Left kidney (tissue), 2 donors: ENCODE measurements around the gene NCKAP5. TPM values are rescaled to one million over a fixed set of nuclear protein-coding genes. Genes with fewer than 3 reads are reported as not detected.
"Not testable (repeated sequence)": the region's sequence is repeated elsewhere in the genome, so short reads cannot be mapped to it uniquely, and the experiment has no call there.

Experiments used
- DNase-seq: peaks from one replicate; pipeline ENCODE4 v3.0.0-alpha.2; 2013
- polyA plus RNA-seq: library from polyadenylated mRNA; unstranded; fragments of 120-200 nt; gene quantifications from one replicate; pipeline ENCODE4 v1.2.1, GENCODE V29; 2013; ENCODE audit not compliant: insufficient read length

The NCKAP5 gene
- polyA plus RNA-seq, 1 donor, result 10.1 TPM

DNA sequence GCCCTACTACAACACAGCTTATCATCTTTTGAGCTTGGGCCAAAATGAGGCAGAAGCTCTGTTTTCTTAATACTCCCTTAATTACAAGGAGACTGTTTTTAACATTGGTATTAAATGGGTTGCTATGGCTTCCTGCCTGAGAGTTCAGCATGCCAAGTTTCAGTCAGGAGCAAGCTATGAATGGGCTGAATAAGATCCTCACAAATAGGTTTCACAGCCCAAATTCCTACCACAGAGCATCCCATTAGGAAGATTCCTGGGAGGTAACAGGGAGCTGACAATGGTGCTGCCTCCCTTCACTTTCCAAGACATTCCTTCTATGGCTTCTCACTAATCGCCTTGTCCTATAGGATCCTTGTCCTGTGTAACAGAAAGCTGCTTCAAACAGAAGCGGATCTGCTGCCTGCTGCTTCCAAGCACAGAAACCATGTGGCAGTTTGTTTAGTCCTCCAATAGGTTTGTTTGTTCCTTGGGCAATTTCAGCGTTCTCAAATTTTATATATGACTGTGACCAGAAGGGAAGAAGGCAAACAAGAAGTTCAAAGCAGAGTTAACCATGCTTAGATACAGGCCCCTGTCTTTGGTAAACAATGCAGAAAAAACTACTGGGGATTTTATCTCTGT, 70.9 kb downstream of the NCKAP5 start:
- DNase-seq, result no peak

DNA sequence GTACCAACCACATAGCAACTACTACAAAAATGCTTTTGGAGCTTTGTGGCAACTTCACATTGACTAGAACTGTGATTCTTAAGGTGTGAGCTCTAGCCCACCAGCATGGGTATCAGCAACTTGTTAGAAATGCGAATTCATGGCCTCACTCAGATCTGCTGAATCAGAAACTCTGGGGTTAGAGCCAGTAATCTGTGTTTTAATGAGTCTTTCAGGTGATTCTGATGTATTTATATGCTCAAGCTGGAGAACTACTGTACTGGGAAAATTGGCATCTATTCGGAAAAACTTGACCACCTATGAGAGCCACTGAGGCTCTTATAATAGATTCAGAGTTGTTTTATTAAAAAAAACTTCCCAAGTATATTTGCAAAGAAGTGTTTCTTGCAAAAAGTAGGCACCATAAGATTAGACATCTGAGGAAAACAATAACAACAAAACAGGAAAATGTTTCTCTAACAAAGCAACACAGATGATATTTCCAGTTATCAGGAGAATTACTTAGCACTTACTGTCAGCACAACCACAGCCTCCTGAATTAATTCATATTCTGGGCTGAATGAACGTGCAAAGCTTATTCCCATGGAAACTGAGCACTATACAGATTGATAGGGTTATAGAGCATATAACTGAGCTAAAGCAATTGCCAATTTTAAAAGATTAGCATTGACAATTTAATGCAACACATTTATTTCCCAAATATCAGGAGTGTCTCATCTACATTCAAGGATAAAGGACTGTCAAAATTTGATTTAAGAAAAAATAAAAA, 71.6 kb downstream of the NCKAP5 start:
- no peak for DNase-seq

DNA sequence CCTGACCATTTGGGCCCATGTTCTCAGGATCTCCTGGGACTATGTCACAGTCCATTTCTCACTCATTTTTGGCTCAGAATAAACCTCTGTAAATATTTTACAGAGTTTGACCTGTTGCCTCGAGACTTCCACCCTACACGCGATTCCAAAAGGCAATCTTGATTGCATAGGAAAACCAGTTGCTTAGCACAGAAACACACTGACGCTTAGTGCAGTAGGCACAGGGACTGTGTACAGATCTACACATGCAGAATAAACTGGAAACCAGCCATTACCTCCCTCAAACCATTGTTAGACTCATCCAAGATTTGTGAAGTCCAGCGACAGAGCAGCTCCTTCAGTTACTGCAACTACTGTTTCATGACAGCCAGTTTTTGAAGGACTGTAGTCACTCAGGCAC, 73.0 kb downstream of the NCKAP5 start:
- DNase-seq, result no peak

DNA sequence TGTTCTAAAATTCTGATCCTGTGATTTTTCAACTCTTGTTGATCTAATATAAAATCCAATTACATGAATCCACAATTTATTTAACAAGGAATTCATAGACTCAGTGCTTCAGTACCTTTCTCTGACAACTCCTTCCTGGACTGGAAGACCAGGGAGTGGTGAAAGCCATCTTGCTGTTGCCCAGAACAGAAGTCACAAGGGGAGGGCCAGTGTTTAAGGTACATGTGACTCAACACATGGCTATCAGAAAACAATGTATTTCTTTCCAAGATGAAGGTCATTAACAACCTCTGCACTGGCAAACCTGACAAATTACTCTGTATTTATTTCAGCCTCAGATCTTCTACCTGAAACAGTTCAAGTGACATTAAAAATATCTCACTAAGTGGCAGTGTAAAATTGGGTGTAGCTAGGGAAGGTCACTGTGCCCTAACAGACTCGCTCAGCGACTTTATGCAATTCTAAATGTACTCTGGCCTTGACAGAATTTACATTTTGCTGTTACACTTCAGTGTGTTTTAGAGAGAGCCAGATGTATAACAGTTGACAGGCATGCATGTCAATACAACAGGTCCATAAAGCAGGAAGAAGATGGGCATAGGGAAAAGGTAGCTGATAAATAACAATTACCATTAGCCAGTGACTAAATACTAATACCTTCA, 75.4 kb downstream of the NCKAP5 start:
- no peak for DNase-seq

DNA sequence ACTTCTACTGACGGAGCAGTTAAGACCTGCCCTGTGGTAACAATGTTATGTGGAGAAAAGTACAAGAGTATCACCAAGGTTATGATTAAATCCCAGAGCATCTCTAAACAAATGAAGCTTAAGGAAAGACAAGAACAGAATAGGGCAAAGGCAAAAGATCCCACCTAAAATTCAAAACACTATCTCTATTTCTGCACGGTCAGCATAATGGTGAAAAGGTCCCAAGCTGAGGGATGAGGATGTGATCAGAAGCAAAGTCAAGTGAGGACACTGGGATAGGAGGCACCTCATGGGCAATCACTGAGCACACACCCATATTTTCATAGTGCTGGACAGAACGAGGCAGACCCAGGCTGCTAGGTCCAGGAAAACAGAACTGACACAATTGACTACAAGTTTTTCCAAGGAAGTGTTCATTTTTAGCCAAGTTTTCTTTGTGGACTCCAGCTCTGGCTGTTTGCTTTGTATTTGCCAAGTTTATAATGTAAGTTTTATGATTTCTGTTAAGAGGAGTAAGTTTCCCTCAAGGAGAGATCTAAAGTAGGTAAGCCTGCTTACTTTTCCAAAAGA, 77.8 kb downstream of the NCKAP5 start:
- DNase-seq, result no peak

DNA sequence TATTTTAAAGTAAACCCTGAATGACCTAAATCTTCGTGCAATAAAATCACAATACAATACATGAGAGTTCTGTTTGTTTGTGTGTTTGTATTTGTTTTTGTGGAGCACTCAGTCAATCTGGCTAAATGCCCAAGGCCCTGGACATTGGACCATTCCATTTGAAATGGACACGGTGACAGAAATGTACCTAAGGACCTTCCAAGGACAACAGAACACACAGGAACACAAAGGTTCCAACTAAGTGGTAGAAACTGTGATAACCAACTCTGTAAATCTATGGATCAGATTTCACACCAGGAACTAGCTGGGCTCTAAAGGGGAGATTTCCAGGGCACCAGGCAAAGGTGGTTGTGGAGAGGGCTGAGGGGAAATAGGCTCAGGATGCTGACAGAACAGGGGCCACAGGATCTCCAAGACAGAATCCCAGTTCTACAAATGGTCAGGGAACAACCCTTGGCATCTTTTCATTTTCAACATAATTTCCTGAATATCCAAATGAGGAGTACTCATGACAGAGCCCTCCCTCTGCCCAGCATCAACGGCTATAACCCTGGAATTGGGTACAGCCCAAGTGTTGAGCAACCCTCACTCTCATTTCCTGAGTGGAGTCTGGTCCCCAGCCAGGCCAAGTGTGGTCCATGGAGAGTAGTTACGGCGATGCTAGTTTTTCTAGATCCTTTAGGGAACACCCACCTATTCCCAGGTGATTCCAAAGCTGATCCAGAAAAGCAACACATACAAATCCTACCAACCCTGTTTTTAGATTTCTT, 78.4 kb downstream of the NCKAP5 start:
- no peak for DNase-seq

DNA sequence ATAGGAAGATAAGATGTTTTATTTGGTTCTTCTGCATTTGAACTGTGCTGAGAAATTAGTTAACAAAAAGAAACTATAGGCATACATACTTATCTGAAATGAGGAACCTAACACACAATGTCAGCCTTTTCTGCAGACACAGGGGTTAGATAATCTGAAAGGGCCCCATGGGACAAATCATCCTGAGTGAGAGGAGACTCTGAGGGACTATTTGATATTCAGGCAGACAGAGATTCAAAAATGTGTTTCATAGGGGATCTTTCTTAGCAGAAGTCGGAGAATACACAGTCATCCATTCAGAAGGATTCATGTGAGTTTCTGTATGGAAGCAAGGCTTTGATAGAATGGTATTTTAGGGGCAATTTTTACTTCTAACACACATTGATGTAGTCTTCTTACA, 79.1 kb downstream of the NCKAP5 start:
- DNase-seq, result no peak

DNA sequence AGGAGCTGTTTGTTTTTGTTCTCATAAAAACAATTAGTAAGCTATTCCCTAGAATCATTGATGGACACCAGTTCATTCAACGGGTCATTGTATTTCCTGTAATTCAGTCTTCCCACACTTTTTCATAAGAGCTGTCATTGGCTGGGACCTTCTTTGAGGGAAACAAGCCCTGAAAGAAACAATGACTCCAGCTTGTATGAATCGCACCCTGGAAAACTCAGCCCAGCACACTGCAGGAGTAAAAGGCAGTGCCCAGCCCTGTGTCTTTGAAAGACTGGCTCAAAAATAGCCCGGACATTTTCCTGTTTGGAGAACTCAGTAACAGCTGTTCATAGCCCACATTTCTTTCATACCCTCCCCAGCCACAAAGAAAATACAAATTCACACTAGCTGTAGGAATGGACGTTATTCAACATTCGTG, 81.5 kb downstream of the NCKAP5 start:
- DNase-seq, result no peak

DNA sequence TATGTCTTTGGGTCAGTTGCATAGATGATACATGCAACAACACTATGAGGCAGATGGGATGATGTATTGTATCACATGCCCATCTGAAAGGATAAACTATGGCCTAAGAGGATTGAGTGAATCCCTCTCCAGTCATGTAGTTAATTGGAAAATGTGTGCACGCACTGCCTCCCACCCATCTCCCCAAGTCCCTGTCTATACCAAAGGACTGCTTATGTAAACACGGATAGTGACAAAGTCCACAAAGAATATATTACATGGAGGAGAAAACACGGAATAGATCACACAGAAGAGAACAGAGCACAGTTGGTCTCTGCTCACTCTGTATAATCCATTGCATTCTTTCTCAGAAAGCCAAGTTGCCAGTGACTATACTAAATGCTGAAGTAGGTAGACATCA, 82.4 kb downstream of the NCKAP5 start:
- no peak for DNase-seq

DNA sequence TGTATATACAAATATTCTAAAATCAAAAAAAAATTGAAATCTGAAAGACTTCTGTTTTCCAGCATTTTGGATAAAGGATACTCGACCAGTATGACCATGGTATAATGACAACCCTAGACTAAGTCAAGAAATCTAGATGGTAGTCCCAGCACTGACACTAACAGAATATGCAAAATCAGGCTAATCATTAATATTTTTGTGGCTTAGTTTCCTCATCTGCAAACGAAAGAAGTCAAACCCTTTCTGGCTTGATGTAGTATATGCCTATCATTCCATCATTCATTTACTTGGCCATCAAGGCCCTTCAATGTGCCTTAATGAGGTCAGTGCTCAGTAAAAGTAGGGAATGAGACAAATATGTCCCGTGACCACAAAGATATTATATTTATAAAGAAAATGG, 83.5 kb downstream of the NCKAP5 start:
- DNase-seq, result no peak

DNA sequence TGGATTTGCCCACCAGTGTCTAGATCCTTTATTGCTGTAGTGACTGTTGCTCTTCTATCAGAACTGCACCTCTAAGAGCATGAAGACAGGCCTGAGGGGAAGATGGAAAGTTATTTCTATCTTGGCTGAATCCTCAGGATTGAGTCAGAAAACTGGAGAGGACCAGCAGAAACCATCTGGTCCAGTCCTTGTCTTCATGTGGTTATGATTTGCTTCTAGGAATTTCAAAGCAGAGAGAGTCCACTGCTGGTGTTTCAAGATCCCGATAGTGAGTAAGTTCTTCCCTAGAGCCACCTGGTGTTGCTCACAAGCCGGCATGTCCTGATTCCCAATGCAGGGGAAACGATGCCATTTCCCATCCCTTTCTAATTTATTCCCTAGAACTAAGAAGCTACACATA, 84.2 kb downstream of the NCKAP5 start:
- no peak for DNase-seq

DNA sequence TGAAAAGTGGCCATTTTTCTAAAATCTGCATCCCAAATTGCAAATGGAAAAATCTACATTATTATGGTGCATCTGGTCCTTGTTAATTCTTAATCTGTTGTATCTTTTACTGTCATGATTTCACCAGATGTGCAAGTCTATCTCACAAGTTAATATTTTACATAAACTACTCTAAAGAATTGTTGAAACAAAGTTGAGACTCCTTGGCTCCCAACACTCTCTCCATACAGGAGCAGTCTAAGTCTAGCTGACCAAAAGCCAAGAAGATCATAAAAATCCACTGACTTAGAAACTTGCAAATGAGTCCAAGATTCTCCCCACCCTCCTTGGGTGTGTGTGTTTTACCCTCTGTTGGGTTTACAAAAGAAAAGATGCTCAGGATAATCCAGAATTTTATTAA, 85.1 kb downstream of the NCKAP5 start:
- no peak for DNase-seq

DNA sequence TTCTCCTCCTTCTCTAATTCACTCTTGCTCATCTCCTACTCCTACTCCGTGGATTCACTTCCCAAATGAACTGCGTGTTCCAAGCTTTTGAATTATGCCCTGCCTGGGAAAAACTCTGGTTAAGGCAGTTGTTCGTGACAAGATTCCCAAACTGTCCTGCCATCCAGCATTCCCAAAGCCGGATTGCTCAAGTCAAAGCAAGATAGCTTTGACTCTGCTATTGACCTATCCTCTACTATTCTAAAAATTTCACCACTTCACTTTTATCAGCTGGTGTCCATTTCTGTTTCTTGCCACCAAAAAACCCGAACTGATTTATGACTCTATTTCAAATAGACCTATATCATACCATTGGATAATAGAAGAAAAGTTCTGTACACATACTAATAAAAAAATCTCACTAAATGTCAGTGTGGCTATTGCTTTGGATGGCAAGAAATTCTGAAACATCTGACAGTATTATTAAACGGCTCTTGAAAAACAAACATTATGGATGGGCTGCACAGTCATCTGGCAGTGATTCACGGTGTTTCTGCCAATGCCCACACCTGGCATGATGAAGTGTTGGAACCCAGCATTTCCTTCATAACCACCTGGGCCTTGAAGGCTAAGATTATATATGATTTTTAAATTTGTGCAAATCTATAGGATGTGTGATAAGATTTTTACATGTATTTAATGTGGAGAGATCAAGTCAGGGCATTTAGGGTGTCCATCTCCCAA, 87.4 kb downstream of the NCKAP5 start:
- no peak for DNase-seq

DNA sequence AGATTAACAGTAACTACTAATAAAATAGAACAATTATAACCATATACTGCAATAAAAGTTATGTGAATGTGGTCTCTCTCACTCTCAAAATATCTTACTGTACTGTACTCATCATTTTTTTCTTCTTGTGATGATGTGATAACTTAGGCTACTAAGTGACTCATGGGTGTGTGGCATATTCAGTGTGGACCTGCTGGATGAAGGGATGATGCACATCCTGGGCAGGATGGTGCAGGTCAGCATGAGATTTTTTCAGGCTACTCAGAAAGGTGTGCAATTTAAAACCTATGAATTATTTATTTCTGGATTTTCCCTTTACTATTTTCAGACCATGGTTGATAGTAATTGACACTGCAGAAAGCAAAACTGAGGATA, 90.7 kb downstream of the NCKAP5 start:
- DNase-seq, result no peak

DNA sequence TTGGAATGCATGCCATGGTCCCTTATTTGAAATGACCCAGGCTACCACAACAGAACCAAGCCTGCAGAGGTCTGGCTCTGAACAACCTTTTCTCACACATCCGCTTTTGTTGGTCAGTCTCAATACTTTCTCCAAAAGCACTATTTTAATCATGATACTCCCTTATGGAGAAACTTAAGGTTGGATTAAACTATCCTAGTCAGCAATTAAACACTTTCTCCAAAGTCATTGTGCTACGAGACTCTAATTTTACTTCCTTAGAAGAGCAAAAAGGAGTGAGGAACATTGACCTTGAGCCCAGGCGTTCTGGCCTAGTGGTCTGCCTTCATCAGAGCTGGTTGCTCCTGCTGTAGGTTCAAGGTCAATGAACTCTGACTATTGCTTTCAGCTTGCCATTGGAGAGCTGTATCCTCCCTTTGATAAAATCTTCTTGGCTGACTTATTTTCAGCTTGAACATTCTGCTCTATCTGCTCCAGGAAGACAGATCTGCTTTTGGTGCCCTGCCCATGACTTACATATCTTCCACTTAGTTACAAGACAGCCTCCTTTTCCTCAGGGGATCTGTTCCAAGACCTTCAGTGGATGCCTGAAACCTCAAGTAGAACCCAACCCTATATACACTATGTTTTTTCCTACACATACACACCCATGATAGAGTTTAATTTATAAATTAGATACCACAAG, 91.2 kb downstream of the NCKAP5 start:
- DNase-seq, result no peak

DNA sequence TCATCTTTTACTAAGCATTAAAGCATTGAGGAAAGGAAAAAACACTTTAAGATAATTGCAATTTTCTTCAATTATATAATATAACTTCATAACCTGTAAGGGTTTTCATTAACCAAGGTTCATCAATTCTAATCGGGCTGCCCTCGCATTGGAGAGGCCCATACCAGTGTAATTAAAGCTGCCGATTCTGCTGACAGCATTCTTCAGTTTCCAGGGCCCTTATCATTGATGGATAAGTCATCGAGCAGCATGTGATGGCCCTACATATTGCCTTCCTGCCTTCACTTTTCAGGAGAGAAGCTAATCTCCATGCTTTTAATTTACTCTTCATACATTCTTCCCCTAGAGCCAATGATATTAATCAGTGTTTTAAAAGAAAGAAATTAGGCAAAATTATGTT, 92.0 kb downstream of the NCKAP5 start:
- DNase-seq, result no peak

DNA sequence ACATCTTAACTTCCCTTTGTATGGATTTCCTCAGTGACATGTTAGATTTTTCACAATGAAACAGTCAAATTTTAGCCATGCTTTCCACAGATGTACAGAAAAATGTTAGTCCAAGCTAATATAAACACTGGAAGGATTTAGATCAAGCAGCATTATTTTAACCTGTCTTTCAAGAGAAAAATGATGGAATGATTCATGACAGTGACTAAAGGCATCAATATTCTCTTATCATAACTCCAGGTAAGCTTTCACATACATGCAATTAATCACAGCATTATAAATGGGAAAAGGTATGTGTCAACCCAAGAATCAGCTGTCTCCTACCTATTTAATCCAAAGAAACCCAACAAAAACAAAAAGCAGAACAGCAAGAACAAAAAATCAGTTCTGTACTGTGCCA, 92.7 kb downstream of the NCKAP5 start:
- no peak for DNase-seq

DNA sequence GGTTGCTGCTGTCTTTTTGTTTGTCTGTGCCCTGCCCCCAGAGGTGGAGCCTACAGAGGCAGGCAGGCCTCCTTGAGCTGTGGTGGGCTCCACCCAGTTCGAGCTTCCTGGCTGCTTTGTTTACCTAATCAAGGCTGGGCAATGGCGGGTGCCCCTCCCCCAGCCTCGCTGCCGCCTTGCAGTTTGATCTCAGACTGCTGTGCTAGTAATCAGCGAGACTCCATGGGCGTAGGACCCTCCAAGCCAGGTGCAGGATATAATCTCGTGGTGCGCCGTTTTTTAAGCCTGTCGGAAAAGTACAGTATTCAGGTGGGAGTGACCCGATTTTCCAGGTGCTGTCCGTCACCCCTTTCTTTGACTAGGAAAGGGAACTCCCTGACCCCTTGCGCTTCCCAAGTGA, 97.8 kb downstream of the NCKAP5 start:
- not testable (repeated sequence) for DNase-seq

DNA sequence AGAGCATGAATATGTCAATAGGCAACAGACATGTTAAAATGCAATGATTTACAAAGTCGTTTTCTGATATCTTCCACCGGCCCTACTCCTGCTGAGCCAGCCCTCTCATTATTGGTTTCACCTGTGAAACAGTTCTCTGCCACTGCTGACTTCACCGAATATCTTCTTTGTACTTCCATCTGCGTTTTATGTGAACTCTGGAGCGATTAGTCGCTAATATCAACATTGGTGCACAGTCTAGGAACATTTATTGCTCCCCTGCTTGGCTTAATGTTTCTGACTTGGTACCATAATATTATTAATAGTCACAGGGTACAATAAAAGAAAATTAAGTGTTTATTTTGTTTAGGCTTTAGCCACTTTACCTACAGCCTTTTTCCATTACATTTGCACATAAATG, 105.5 kb downstream of the NCKAP5 start:
- no peak for DNase-seq

DNA sequence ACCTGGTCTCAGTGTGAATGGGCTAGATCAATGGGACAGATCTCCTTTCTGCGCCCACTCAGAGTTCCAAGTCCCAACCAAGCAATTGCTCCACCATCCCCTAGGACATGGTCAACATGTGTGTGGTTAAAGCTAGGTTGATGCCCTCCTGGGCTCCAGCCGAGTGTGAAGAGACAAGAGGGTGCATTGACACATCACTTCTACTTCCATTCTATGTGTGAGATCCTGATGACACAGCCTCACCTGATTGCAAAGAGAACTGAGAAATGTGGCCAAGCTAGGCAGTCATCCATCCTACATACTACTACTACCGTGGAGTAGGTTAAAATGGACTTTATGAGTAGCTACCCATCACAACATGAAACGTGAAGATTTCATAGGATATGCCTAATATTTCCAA, 106.8 kb downstream of the NCKAP5 start:
- no peak for DNase-seq

DNA sequence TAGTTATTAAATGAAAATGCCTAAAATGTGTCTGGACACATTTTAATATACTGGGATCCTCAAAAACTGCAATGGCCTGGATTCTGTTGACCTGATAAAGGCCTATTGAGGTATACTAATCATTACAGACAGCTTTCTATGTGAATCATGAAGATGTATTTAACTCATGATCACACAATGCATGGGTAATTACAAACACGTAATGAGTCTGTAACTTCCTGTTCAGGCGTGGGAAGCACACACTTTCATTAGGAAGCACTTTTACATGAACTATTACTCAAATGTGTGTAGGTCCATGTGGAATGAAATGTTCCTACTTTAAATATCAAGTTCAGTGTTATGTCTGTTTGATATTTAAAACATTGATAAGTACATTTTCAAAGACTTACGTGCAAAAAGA, 108.7 kb downstream of the NCKAP5 start:
- no peak for DNase-seq
